Measurements from ENCODE around the gene FOXF2.

Gene FOXF2

GRCh38 chr6:1379017-1379787 is 10.2 kb upstream of the FOXF2 start:
- DNase-seq, result no peak

- no peak for DNase-seq
Observed at GRCh38 chr6:1379788-1380147, 9.6 kb upstream of the FOXF2 start.

- no peak for DNase-seq
Observed at GRCh38 chr6:1380625-1381427, 8.6 kb upstream of the FOXF2 start.

- DNase-seq, result peak; percentile 24
Observed at GRCh38 chr6:1381481-1382330, 7.7 kb upstream of the FOXF2 start.

- no peak for DNase-seq
Observed at GRCh38 chr6:1382331-1382882, 7.0 kb upstream of the FOXF2 start.

- no peak for DNase-seq
Observed at GRCh38 chr6:1382883-1383728, 6.3 kb upstream of the FOXF2 start.

GRCh38 chr6:1383729-1384548 is 5.4 kb upstream of the FOXF2 start:
- DNase-seq, result no peak

- DNase-seq, result no peak
Observed at GRCh38 chr6:1384549-1385128, 4.7 kb upstream of the FOXF2 start.

- no peak for DNase-seq
Observed at GRCh38 chr6:1385129-1386037, 4.0 kb upstream of the FOXF2 start.

- no peak for DNase-seq
Observed at GRCh38 chr6:1386038-1386709, 3.2 kb upstream of the FOXF2 start.

GRCh38 chr6:1387538-1387875 is 1.9 kb upstream of the FOXF2 start:
- no peak for DNase-seq

GRCh38 chr6:1387876-1388629 is 1.3 kb upstream of the FOXF2 start:
- DNase-seq, result no peak

- DNase-seq, result no peak
Observed at GRCh38 chr6:1388630-1389368, 577 bp upstream of the FOXF2 start.

GRCh38 chr6:1390133-1390945 is 963 bp downstream of the FOXF2 start:
- DNase-seq, result no peak

GRCh38 chr6:1390946-1391799 is 1.8 kb downstream of the FOXF2 start:
- no peak for DNase-seq

- no peak for DNase-seq
Observed at GRCh38 chr6:1391800-1392309, 2.5 kb downstream of the FOXF2 start.

Measured in DMS53 (cell line).